GM18505 (cell line): ENCODE results near the gene WDR90.
"Not testable (repeated sequence)": the region's sequence is repeated elsewhere in the genome, so short reads cannot be mapped to it uniquely, and the experiment has no call there.

Experiments
- ATAC-seq: cut with Tn5 transposase; IDR thresholded peaks from one replicate; pipeline ENCODE4 v1.9.1; 2021; ENCODE audit not compliant: unreplicated experiment
- POLR2A ChIP-seq: IDR thresholded peaks from 4 replicates; pipeline ENCODE4 v1.6.1; 2011; ENCODE audit warnings: borderline replicate concordance; ENCODE audit not compliant: insufficient read depth, insufficient read length; ENCODE audit errors: extremely low read depth

WDR90 gene

GRCh38 chr16:682493-683395, 33.6 kb downstream of the WDR90 start:
- no peak for TF ChIP-seq POLR2A

GRCh38 chr16:683396-684070, 34.4 kb downstream of the WDR90 start:
- ATAC-seq: no peak
- peak; percentile 30 for TF ChIP-seq POLR2A

More at GRCh38 chr16:682493-683395, 33.6 kb downstream of the WDR90 start:
- no peak for ATAC-seq

- ATAC-seq: peak; percentile 50
Observed at GRCh38 chr16:684071-684794, 35.1 kb downstream of the WDR90 start, which contains the start of gene JMJD8. Gene JMJD8 (minus strand): TSS chr16:684334. CDS start chr16:684319, 15 bp downstream.

GRCh38 chr16:684961-685696, 36.0 kb downstream of the WDR90 start:
- TF ChIP-seq POLR2A: no peak
- no peak for ATAC-seq

More at GRCh38 chr16:684071-684794, 35.1 kb downstream of the WDR90 start, which contains the start of gene JMJD8:
- peak; percentile 90 for TF ChIP-seq POLR2A

- no peak for ATAC-seq
- TF ChIP-seq POLR2A: no peak
Observed at GRCh38 chr16:685967-686366, 36.8 kb downstream of the WDR90 start.

GRCh38 chr16:686459-687260, 37.5 kb downstream of the WDR90 start:
- ATAC-seq: no peak
- TF ChIP-seq POLR2A: no peak

GRCh38 chr16:687499-687898, 38.3 kb downstream of the WDR90 start:
- no peak for ATAC-seq
- TF ChIP-seq POLR2A: no peak

- no peak for ATAC-seq
- TF ChIP-seq POLR2A: peak; percentile 21
Observed at GRCh38 chr16:689175-689897, 40.2 kb downstream of the WDR90 start.

- not testable (repeated sequence) for ATAC-seq
Observed at GRCh38 chr16:691242-691641, 42.1 kb downstream of the WDR90 start.

GRCh38 chr16:692356-693108, 43.4 kb downstream of the WDR90 start:
- TF ChIP-seq POLR2A: no peak
- ATAC-seq: no peak

GRCh38 chr16:693364-693763, 44.2 kb downstream of the WDR90 start:
- TF ChIP-seq POLR2A: no peak
- no peak for ATAC-seq
